ACC112 (cell line): ENCODE measurements around the gene RBM22.

Experiments
- H2AFZ ChIP-seq: fragments of 200-600 bp; sonication (generic); one replicate; pipeline ENCODE4 v1.6.0; 2017; ENCODE audit warnings: antibody characterized with exemption, low read length; ENCODE audit not compliant: unreplicated experiment
- H3K27ac ChIP-seq: fragments of 200-600 bp; sonication (generic); 2 replicates; pipeline ENCODE4 v1.5.1; 2014; ENCODE audit warnings: low read depth, mild to moderate bottlenecking, antibody characterized with exemption, low read length, moderate library complexity
- H3K27me3 ChIP-seq: fragments of 200-600 bp; sonication (generic); 2 replicates; pipeline ENCODE4 v1.6.1; 2014; ENCODE audit warnings: mild to moderate bottlenecking, antibody characterized with exemption, low read length, moderate library complexity, mixed read lengths; ENCODE audit not compliant: insufficient read depth
- H3K36me3 ChIP-seq: fragments of 200-600 bp; sonication (generic); 2 replicates; pipeline ENCODE4 v1.6.1; 2016; ENCODE audit warnings: mild to moderate bottlenecking, antibody characterized with exemption, low read length, moderate library complexity, mixed read lengths; ENCODE audit not compliant: insufficient read depth
- H3K4me1 ChIP-seq: fragments of 200-600 bp; sonication (generic); one replicate; pipeline ENCODE4 v1.6.1; 2016; ENCODE audit warnings: low read length, mixed read lengths; ENCODE audit not compliant: insufficient read depth, unreplicated experiment, control insufficient read depth
- H3K4me3 ChIP-seq: fragments of 200-600 bp; sonication (generic); 2 replicates; pipeline ENCODE4 v1.5.1; 2014; ENCODE audit warnings: mild to moderate bottlenecking, low read depth, low read length
- H3K79me2 ChIP-seq: fragments of 200-600 bp; sonication (generic); one replicate; pipeline ENCODE4 v1.6.0; 2016; ENCODE audit warnings: low read length; ENCODE audit not compliant: control insufficient read depth, unreplicated experiment, insufficient read depth

RBM22 gene

GRCh38 chr5:150642991-150643710 lies 57.7 kb downstream of the RBM22 start:
- Histone ChIP-seq H3K4me3 (peak overlapping the region; percentile 74), H3K36me3 (no peaks in the 10 kb centered on the region), H3K27me3 (no peaks in the 10 kb centered on the region), H3K4me1 (peaks cover 71% of the 10 kb centered on the region), H2AFZ (no peak overlapping the region), H3K27ac (peak overlapping the region; percentile 98), H3K79me2 (peaks cover 14% of the 10 kb centered on the region)

- peak overlapping the region; percentile 98 for H3K27ac ChIP-seq
- peak overlapping the region; percentile 74 for H3K4me3 ChIP-seq
- H3K36me3 ChIP-seq: no peaks in the 10 kb centered on the region
- H3K4me1 ChIP-seq: peaks cover 77% of the 10 kb centered on the region
- peaks cover 14% of the 10 kb centered on the region for H3K79me2 ChIP-seq
- no peaks in the 10 kb centered on the region for H3K27me3 ChIP-seq
- H2AFZ ChIP-seq: no peak overlapping the region
These were observed 58.3 kb downstream of the RBM22 start for GRCh38 chr5:150642567-150642927.

- Histone ChIP-seq H3K4me1 (peaks cover 77% of the 10 kb centered on the region), H3K27ac (peak overlapping the region; percentile 98), H3K4me3 (peak overlapping the region; percentile 74), H2AFZ (no peak overlapping the region), H3K27me3 (no peaks in the 10 kb centered on the region), H3K36me3 (no peaks in the 10 kb centered on the region), H3K79me2 (peaks cover 14% of the 10 kb centered on the region)
These were observed 58.9 kb downstream of the RBM22 start for GRCh38 chr5:150641824-150642566.

- peak overlapping the region; percentile 74 for H3K4me3 ChIP-seq
- peak overlapping the region; percentile 1 for H2AFZ ChIP-seq
- peak overlapping the region; percentile 98 for H3K27ac ChIP-seq
- H3K36me3 ChIP-seq: no peaks in the 10 kb centered on the region
- peaks cover 86% of the 10 kb centered on the region for H3K4me1 ChIP-seq
- H3K79me2 ChIP-seq: peaks cover 14% of the 10 kb centered on the region
- H3K27me3 ChIP-seq: no peaks in the 10 kb centered on the region
These were observed 59.8 kb downstream of the RBM22 start for GRCh38 chr5:150641006-150641570.
